ENCODE results near the gene TDRD9.
A peak's percentile ranks its signal among the peaks of the same experiment; 100 is the strongest.
"Not testable (repeated sequence)": the region's sequence is repeated elsewhere in the genome, so short reads cannot be mapped to it uniquely, and the experiment has no call there.

TDRD9 gene

DNA sequence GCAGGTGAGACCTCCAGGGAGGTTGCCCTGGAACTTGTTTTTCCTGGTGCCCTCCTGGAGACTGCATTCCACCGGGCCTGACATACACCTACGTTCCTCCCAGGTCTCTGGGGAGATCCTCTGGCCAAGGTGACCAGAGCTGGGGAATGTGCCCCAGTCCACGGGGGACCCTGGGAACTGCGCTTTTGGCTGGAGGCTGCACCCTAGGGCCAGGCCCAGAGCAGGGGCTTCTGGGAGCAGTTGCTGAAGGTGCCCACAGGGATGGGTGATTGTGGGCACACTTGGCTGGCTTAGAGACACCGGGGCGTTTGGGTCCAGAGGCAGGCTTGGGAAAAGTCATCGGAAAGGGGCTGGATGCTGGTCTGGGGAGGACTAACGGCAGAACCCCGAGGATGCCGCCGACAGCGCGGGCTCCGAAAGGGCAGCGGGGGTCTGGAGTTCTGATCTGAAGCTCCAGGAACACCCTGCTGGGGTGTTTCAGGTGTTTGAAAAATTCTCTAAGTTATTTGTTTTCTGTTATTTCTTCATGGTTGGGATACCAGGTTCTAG, 36.5 kb upstream of the TDRD9 start:
- no peak for DNase-seq

DNA sequence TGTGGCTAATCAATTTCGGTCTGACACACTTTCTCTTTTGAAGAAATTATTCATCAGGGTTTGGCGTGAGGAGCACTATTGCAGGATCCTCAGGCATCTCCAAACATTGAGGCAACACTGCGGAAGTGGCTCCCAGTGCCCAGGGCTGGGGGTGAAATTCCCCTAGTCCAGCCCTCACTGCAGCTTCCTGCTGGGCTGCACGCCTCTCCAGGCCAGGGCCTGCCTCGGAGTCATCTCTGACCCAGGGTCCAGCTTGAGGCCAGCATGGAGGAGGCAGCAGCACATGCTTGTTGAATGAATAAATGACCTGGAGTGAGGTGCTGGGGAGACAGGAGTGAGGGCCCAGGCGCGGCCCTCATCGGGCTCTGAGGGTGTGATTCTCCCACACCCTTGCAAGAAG, 36.0 kb upstream of the TDRD9 start:
- no peak for DNase-seq

DNA sequence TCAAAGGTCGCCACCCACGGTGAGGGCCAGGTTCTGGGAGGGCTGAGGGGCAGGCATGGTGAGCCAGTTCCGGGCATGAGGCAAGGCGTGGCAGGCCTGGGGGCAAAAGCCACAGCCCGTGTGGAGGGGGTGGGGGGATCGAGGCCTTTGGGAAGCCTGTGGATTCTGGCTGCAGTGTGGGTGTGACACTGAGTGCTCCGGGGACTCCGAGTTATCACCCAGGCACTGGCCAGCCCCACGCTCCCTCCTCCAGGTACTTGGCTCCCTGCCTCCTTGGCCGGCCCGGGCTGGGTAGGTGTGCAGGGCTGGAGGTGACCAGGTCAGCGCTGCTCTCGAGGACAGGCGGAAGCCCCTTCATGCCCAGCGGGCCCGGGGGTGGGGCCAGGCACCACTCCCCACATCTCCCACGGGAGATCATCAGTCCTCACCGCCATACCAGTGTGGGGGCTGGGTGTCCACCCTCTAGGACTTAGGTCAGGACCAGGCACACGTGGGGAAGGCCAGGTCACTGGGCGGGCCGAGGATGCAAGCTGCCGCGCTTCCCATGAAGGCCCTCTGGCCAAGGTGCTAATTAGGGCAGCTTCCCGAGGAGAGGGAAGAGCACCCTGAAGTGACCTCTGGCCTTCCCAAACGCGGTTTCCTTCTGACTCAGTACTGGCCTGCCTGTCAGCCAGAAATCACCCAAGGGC, 34.1 kb upstream of the TDRD9 start:
- no peak for DNase-seq

DNA sequence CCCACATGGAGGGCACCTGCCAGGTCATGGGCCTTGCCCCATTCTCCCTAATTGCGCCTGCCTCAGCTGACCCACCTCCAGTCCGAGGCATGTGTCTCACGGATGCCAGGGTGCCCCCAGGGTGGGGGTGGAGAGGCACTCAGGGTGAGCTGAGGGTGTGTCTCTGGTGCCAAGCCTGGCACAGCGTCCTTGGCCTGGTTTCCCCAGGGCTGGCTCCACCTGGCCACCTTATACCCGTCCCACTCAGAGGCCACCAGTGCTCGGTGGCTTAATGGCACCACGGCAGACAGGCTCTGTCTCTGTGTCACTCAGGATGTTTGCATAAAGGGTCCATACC, 33.6 kb upstream of the TDRD9 start:
- no peak for DNase-seq

DNA sequence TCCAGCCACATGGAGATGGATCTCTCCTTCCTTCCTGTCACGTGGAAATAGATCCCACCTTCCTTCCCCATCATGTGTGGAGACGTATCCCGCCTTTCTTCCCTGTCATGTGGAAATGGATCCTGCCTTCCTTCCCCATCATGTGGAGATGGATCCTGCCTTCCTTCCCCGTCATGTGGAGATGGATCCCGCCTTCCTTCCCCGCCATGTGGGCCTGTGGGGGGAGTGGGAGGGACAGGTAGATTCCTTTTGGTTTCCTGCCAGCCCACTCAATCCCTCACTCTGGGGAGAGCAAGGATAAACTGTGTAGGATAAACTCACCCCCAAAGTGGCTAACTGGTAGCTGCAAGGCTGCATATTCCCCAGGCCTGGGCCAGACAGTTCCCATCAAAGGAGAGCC, 31.7 kb upstream of the TDRD9 start:
- no peak for DNase-seq

DNA sequence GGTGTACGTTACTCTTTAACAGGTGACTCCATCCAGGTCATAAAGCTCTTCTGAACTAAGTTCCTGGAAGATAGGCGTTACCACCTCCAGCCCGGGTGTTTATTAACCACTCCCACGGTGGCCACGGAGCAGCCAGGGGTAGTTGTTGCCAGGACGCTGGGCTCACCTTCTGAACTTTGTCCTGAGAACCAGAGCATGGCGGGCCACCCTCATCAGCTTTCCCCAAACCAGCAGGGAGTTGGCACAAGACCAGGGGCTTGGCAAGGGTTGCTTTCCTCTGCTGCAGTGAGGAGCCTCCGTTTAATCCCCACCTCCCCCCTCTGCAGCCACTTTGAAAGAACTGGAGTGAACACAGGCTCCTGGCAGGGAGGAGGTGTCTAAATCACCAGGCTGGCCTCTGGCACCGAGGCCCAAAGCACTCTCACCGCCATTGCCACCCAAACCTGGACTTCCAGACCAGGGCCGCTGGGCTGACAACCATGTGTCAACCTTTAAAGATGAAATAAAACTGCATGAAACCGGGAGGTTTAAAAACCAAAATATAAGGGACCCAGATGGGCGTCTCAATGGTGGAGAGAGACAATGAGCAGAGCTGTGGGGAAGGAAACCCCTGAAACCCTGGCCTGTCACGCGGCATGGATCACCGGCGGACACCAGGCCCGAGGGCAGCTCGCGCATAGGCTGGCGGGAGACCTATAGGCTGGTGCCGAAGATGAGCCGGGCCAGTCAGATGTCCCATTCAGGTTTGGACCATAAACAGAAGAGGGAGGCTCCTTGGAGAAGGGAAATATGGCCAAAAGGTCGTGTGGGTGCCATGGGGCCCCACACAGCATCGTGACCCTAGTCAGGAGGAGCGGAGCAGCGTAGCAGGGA, 30.9 kb upstream of the TDRD9 start:
- DNase-seq, result no peak

DNA sequence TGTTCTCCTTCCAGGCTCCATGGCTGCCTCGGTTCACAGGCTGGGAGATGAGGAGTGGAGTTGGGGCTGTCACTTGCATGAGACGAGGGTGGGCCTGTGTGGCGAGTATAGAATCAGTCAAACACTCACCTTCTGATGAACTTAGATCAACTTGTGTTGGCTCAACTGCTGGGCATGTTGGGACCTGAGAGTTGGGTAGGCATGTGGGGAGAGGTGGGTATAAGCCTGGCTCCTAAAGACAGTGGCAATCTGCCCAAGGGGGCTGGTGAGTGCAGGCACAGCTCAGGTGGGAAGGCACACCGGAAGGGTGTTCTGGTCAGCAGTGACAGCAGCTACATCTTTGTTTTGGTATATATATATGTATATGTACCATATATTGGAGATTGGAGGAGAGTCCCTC, 30.1 kb upstream of the TDRD9 start:
- DNase-seq, result no peak

DNA sequence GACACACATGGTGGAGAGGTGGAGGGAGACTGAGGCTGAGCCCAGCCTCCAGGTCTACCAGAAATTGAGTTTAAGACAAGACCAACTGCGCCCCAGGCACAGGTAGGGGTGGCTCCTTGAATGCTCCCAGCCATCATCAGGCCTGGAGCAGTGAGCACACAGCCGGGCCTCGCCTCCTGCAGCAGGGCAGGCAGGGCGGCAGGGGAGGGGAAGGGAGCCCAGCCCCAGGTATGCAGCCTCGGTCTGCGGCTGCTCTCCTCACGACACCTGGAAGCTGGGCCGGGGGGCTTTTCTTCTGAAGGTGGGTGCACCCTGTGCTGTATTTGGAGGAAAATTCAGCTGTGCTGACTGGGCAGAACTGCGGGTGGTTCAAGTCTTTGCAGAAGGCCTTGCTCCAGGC, 29.5 kb upstream of the TDRD9 start:
- no peak for DNase-seq

DNA sequence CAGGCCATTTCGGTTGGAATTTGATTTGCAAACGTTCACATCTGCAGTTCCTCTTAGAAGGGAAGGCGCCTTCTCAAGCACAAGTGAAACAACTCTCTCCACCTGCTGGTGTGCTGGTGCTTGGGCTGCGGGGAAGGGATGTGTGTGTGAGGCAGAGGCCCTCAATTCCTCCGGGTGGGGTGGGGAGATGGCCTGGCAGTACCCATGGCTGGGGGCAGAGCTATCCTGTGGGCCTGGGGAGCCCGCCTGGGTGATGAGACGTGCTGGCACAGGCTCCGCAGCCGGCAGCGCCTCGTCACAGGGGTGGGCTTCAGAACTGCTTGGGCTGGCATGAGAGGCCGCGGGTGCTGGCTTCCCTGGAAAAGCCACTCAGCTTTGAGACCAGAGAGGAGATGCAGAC, 28.9 kb upstream of the TDRD9 start:
- no peak for DNase-seq

DNA sequence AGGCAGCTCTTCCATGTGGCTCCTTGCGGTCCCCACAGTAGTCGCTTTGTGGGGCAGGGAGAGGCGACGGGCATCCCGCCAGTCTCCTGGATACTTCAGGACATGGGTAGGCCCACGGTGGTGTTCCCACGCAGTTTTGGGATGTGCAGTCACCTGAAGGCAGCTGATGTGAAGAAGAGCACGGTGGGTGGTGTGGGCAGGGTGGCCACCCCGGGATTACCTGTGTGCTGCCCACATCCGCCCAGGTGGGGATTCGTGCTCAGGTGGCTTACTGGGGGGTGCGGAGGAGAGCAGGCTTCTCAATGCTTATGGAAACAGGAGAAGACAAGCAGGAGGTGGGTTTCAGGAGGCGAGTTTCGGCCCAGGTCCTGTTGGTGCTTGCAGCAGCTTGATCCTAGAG, 28.4 kb upstream of the TDRD9 start:
- no peak for DNase-seq

DNA sequence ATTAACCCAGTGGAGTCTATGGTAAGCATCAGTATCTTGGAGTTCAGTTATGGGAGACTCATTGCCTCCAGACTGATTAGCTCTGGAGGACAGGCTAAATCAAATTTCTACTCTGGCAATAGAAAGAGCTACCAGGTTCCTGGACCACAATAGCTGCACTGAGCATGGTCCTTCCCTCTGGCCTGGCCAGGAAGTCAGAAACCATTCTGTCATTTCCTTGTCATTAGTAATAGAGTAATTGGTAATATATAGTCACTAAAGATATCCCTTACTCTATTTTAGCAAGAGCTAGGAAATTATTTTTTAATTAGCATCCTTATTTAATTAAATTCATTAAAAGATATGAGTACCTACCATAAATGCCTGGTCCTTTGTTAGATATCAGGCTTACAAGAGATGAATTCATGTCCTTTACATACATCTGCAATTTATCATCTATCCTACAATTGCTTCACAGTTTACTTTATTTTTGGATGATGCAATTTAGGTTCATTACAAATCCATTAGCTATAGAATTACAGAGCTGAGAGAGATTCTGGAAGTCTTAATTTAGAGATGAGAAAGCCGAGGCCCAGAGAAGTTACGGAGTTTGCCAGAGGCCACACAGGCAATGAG, 23.7 kb upstream of the TDRD9 start:
- no peak for DNase-seq

DNA sequence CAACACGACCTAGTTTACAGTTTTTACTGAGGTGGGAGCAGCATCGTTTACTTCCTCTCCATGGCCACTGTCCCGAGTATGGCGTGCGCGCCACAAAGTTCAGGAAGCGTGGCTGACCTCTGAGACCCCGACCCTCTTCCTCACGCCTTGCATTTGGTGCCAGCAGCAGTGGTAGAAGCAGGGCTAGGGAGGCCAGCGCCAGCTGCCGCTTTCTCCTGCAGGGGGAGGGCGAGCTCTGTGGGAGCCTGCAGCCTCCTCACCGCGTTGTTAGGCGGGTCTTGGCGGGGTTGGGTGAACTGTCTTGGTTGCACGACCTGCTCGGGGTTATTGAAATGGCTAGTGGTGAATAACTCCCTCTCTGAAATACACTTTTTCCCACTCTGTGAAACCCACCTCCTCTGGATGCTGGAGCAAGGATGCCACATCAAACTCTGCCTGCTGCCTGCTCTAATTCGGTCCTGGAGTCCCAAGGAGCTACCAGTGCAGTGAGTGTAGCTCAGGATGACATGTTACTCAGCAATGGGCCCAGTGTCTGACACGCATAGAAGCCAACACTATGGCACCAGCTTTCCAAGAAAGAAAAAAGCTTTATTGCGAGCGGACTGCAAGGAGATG, 22.3 kb upstream of the TDRD9 start:
- DNase-seq, result no peak

DNA sequence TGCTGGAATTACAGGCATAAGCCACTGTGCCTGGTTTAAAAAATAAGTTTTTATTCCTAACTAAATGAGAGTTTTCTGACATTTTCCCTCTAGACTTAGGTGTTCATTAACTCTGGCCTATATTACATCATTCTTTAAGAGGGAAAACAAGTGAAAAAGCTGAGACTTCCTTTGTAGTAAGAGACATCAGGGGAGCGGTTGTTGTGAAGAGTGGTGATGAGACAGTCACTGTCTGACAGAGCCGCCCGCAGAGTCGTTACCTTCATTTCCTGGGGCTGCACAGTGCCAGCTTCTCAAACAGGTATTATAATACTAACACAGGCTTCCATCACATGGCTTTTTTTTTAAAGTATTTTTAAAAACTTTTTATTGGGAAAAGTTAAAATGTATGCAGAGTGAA, 19.7 kb upstream of the TDRD9 start:
- no peak for DNase-seq

DNA sequence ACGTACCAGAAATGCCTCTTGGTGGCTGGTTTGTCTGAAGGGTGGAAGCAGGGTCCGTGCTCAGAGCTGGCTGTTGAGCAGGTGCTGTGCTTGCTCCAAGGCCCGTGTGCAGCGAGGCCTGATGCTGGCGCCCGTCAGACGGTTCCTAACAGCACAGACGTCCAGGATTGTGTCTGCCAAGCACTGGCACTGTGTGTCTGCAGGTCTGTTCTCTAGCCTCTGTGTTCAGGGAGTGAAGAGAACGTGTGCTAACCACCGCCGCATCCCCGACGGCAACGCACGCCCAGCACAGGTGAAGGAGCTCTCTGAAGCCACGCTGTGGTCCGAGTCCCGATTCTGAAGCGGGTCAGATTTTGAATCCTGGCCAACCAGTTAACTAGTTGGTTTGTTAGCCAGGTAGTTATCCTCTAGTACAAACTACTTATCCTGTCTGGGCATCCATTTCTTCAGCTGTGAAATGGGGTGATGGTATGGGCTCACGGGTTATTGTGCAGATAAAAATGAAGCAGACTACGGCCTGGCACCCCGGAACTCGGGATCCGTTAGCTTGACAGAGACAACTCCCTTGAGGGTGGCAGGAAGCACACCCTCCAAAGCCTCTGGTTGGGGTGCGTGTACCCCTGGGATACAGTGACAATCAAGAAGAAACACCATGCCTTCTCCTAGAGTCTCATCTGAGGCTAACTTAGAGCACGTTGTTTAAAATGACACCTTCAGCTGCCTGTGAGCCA, 18.6 kb upstream of the TDRD9 start:
- DNase-seq, result no peak

DNA sequence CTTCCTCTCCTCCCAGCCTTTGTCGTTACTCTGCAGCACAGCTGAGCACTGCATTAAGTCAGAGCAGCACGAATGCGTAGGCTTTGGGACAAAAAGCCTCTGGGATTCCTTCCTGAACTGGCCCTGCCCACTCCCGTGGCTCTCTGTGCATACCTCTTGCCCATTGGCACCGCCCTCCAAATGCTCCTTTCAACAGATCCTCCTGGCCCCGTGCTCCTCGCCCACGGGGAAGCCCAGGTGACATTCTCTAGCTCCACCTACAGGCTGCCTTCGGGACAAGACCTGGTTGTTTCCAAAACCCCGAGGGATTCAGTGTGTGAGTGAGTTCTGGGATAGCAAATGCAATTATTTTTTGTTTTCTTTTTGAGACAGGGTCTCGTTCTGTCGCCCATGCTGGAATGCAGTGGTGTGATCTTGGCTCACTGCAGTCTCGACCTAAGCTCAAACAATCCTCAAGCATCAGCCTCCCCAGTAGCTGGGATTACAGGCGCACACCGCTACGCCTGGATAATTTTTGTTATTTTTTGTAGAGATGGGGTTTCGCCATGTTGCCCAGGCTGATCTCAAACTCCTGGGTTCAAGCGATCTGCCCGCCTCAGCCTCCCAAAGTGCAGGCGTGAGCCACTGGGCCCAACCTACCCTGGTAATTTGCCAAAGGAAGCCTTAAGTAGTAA, 17.9 kb upstream of the TDRD9 start:
- no peak for DNase-seq

DNA sequence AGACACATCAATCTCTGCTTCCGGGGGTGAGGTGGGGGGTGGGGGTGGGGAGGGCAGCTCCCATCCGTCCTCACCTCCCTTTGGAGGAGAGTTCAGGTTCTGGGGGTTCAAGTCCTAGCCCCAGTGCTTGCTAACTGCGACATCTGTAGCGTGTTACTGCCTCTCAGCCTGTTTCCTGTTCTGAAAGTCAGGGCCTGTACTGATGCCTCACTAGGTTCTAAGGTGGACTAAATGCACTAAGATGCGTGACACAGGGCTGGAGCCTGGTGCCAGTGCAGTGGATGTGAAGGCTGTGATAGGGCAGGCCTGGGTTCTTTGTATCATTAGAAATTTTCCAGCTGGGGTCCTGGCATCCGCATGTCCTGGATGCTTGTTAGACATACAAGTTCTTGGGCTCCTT, 17.3 kb upstream of the TDRD9 start:
- DNase-seq, result no peak

DNA sequence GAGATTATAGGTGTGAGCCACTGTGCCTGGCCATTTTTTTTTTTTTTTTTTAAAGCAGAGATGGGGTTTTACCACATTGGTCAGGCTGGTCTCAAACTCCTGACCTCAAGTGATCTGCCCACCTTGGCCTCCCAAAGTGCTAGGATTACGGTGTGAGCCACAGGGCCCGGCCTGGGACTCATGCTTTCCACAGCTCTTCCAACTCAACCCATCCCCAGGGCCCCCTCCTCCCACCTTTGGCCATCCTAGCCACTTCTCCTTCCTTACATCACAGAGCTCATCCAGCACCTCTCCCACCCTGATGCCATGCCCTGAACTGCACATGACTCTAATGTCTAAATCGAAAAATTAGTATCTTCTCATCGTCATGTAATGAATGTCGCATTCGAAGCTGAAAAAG, 12.6 kb upstream of the TDRD9 start:
- no peak for DNase-seq

DNA sequence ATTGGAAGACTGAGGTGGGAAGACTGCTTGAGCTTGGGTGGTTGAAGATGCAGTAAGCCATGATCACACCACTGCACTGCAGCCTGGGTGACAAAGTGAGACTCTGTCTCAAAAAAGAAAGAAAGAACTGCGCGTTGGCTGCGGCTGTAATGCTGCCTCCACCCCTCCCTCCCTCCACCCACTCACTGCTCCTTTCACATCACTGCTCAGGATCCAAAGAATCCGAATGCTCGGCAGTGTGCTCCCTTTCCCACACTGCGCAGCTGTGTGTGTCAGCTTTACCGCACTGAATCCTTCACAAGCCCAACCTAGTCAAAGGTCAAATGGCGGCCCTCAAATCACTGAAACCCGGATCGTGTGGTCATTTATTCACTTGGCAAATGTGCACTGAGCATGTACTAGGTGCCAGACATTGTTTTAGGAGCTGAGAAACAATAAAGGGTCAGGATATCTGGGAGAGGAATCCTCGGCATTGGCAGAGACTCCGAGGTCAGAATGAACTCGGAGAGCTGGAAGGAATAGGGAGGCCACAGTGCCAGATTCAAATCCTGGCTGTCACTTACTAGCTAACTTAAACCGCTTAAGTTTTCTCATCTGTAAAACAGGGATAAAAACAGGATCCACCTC, 11.5 kb upstream of the TDRD9 start:
- no peak for DNase-seq

DNA sequence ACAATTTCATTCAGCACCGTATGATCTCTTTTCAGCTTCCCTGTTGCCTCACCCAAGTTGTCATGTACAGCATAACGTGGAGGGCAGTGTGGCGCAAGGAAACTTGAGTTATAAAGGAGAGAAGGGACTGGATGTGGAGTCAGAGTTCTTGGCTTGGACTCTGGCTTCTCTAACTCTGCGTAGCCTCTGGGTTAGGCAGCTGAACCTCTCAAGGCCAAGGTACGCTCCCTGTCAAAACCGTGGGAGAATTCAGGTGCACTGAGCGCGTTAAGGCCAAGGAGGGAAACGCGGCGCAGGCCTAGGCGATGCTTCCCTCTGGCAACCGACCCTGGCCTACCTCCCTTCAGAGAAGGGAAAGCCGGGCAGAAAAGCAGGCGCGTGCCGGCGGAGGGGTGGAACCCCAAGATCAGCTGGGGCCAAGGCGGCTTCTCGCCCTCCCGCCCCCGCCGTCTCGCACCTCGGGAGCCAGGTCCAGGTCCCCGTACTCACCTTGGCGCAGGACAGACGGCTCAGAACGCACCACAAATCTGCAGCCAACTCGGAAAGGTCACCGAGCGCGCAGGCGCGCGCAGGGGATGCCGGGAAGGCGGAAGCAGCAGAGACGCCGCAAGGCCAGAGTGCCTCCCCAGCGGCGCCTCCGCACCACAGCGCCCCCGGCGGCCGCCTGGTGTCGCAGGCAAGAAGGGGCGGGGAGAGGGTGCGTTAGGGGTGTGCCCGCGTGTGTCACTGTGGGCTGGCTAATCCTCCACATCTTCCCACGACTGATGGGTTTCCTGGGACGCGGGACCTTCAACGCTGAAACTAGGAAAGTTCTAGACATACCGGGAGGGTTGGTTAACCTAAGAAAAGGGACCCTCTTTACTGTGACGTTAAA, 7.0 kb upstream of the TDRD9 start:
- DNase-seq, result peak; percentile 54

DNA sequence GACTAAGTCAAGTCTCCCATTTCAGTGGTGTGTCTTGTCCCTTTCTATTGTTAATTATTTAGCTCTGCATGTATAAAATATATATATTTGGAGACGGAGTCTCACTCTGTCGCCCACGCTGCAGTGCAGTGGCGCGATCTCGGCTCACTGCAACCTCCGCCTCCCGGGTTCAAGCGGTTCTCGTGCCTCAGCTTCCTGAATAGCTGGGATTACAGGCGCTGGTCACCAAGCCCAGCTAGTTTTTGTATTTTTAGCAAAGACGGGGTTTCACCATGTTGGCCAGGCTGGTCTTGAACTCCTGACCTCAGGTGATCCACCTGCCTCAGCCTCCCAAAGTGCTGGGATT, 6.4 kb upstream of the TDRD9 start:
- not testable (repeated sequence) for DNase-seq

DNA sequence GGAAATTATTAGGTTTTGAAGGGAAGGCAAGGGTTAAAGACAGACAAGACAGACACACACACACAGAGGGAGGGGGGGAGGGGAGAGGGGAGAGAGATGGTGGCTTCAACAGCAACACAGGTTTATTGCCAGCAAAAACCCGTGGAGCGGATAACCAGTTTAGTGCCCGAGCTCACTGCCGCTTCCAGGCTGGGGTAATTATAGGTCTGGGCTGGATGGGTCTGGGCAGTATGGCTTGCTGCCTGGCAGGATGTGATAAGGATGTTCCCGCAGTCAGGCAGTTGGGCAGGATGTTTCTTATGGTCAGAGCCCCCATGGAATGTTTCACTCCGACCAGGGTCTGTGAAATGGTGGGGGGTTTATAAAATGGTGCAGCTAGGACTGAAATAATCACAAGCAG, 4.4 kb upstream of the TDRD9 start:
- no peak for DNase-seq

Data from GOT3 (cell line).